Epithelial cell of proximal tubule (primary cell): Measurements from ENCODE around the gene PAX1. TPM values are rescaled to one million over a fixed set of nuclear protein-coding genes. Genes with fewer than 3 reads are reported as not detected.

Source experiments
- total RNA-seq: library from RNA; depleted of rRNA; stranded (reverse); fragments of >200 nt; gene quantifications from 2 replicates; pipeline ENCODE4 v1.2.3, GENCODE V29; 2015

Gene PAX1
- total RNA-seq, 1 donor from 2014 or later: not detected

Other genes with a start within 250 kb of the PAX1 start
- gene NKX2-2, start 191.6 kb upstream of the PAX1 start, total RNA-seq: not detected in 2 replicates